Regular cardiac myocyte (primary cell): Measurements from ENCODE around the gene EXD2. TPM values are rescaled to one million over a fixed set of nuclear protein-coding genes. Genes with fewer than 3 reads are reported as not detected.

Source experiments
- total RNA-seq: library from RNA; depleted of rRNA; stranded (reverse); fragments of >200 nt; gene quantifications from 2 replicates; pipeline ENCODE4 v1.2.3, GENCODE V29; 2014

EXD2 gene, protein sequence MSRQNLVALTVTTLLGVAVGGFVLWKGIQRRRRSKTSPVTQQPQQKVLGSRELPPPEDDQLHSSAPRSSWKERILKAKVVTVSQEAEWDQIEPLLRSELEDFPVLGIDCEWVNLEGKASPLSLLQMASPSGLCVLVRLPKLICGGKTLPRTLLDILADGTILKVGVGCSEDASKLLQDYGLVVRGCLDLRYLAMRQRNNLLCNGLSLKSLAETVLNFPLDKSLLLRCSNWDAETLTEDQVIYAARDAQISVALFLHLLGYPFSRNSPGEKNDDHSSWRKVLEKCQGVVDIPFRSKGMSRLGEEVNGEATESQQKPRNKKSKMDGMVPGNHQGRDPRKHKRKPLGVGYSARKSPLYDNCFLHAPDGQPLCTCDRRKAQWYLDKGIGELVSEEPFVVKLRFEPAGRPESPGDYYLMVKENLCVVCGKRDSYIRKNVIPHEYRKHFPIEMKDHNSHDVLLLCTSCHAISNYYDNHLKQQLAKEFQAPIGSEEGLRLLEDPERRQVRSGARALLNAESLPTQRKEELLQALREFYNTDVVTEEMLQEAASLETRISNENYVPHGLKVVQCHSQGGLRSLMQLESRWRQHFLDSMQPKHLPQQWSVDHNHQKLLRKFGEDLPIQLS
- total RNA-seq: 18.2 and 24.0 TPM in 2 replicates

GRCh38 chr14:69191340-69192111 is at the start of gene EXD2:
TSS of gene EXD2 (plus strand) at chr14:69191498. CDS start at chr14:69209471, 17,973 bp downstream.

GRCh38 chr14:69152902-69153151 is 38.5 kb upstream of the EXD2 start, which contains the start of gene DCAF5:
TSS of gene DCAF5 (minus strand) at chr14:69153119. CDS start at chr14:69152978, 141 bp downstream.

DNA sequence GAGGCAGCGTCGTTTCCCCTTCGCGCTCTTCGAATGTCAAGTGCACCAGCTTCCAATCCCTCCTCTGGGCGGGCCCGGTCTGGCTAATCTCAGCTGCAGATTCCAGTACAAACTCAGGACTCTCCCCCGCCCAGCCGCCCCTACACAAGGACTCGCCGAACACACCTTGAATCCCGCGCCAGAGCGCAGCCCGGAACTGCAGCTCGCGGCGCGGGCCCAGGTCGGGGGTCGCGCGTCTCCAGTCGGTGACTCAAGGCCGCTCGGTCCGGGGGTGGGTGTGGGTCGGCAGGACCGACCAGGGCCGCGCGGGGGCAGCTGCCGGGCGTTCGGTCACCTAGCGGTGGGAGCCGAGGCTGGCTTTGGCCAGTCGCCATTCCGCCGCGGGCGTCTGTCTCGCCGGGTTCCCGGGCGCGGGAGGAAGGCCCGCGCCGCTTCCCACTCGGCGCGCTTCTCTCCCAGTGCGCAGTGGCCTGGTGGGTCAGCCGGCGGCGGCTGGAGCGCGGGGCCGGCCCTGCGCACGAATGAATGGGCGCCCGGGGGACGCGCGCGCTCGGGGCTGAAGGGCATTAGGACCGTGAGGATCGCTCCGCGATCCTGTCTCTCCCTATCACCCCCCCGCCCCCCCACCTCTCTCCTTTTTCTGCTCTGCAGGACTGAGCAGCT is 68.4 kb downstream of the EXD2 start, which contains the start of gene GALNT16:
Gene GALNT16 (plus strand): TSS at position 632 of the 663 bp plus-strand sequence. CDS start 133 bp downstream, outside the sequence.

Other genes starting within 250 kb of the EXD2 start
- gene ACTN1, start 212.2 kb upstream of the EXD2 start, total RNA-seq: 365 and 443 TPM in 2 replicates
- 16.3 and 16.6 TPM in 2 replicates for gene DCAF5, start 38.4 kb upstream of the EXD2 start, total RNA-seq
- 1.9 and 2.5 TPM in 2 replicates for gene GALNT16, start 68.7 kb downstream of the EXD2 start, total RNA-seq
- gene ERH, start 206.8 kb downstream of the EXD2 start, total RNA-seq: 115 and 259 TPM in 2 replicates
- 150 and 169 TPM in 2 replicates for gene SLC39A9, start 207.2 kb downstream of the EXD2 start, total RNA-seq